IPS-20b (cell line): Measurements from ENCODE around the gene TNS3.

Experiments used
- H3K27ac ChIP-seq: one replicate; pipeline ENCODE4 v1.5.1; 2013; ENCODE audit warnings: low read length
- H3K27me3 ChIP-seq: 2 replicates; pipeline ENCODE4 v1.6.1; 2013; ENCODE audit warnings: mild to moderate bottlenecking, low read length, inconsistent platforms; ENCODE audit not compliant: insufficient read depth
- H3K36me3 ChIP-seq: 2 replicates; pipeline ENCODE4 v1.6.1; 2013; ENCODE audit warnings: low read depth, mild to moderate bottlenecking, inconsistent platforms, low read length, moderate library complexity; ENCODE audit not compliant: insufficient read depth
- H3K4me1 ChIP-seq: 2 replicates; pipeline ENCODE4 v1.6.1; 2013; ENCODE audit warnings: mild to moderate bottlenecking, control low read depth, inconsistent platforms, low read length, moderate library complexity; ENCODE audit not compliant: insufficient read depth
- H3K4me3 ChIP-seq: 2 replicates; pipeline ENCODE4 v1.5.1; 2013; ENCODE audit warnings: mild to moderate bottlenecking, low read length, inconsistent platforms
- H3K9ac ChIP-seq: 2 replicates; pipeline ENCODE4 v1.6.1; 2013; ENCODE audit warnings: low read depth, mild to moderate bottlenecking, inconsistent platforms, low read length, moderate library complexity
- H3K9me3 ChIP-seq: 2 replicates; pipeline ENCODE4 v1.6.1; 2013; ENCODE audit warnings: mild to moderate bottlenecking, low read depth, low read length, inconsistent platforms; ENCODE audit not compliant: insufficient read depth

The TNS3 gene

GRCh38 chr7:47479821-47480575 lies 101.9 kb downstream of the TNS3 start:
- Histone ChIP-seq H3K9ac (no peak overlapping the region), H3K27me3 (peaks cover 62% of the 10 kb centered on the region), H3K4me3 (peak overlapping the region; percentile 37; the same call in 1 of the 2 replicates)

GRCh38 chr7:47478926-47479711 lies 102.8 kb downstream of the TNS3 start:
- H3K4me1 ChIP-seq, result peaks cover 32% of the 10 kb centered on the region
- H3K27ac ChIP-seq, result no peak overlapping the region
- no peak overlapping the region for H3K9ac ChIP-seq
- H3K27me3 ChIP-seq, result peaks cover 54% of the 10 kb centered on the region
- H3K4me3 ChIP-seq, result no peak overlapping the region
- no peaks in the 10 kb centered on the region for H3K36me3 ChIP-seq
- no peaks in the 10 kb centered on the region for H3K9me3 ChIP-seq

More at GRCh38 chr7:47479821-47480575, 101.9 kb downstream of the TNS3 start:
- Histone ChIP-seq H3K36me3 (no peaks in the 10 kb centered on the region), H3K27ac (no peak overlapping the region), H3K4me1 (peaks cover 29% of the 10 kb centered on the region), H3K9me3 (no peaks in the 10 kb centered on the region)

GRCh38 chr7:47478017-47478344 lies 103.9 kb downstream of the TNS3 start:
- no peak overlapping the region for H3K27ac ChIP-seq

DNA sequence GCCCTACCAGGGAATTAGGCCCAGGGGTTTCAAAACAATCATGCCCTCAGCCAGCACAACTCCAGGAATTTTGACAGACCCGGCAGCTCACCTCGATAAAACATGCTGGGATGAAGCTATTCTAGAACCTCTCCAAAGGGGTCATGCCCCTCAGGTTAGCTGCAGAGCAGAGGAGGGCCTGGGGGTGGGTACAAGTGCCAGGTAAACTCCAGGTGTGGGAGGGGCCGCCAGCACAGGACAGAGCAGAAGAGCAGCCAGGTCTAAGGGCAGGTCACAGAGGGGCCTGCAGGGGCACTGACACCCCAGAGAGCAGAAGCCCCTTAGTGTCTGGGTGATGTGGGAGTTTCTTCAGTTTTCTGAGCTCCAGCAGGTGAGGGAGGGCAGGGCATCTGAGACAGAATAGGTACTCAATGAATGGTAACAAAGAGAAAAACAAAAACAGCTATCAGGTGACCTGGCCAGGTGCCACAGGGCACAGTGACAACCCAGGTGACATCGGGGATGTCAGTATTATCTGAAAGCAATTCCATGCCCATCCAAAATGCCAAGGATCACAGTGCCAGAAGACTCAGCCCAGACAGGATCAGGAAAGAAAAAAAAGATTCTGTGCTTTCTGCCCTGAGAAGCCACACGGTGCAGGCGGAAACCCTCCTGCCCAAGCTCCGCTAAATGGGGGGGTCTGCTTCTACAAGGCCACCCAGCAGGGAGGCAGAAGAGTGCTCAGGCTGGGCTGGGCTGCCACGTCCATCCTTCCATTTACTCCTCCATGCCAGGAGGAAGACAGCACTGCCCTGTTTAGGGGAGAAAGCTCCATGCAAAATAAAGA lies 104.5 kb downstream of the TNS3 start:
- H3K9me3 ChIP-seq, result no peaks in the 10 kb centered on the region
- peaks cover 43% of the 10 kb centered on the region for H3K27me3 ChIP-seq
- H3K4me3 ChIP-seq, result no peak overlapping the region
- peaks cover 30% of the 10 kb centered on the region for H3K4me1 ChIP-seq
- H3K9ac ChIP-seq, result no peak overlapping the region
- H3K36me3 ChIP-seq, result no peaks in the 10 kb centered on the region
- no peak overlapping the region for H3K27ac ChIP-seq

More at GRCh38 chr7:47478017-47478344, 103.9 kb downstream of the TNS3 start:
- Histone ChIP-seq H3K4me3 (no peak overlapping the region), H3K27me3 (peaks cover 47% of the 10 kb centered on the region), H3K9ac (no peak overlapping the region), H3K9me3 (no peaks in the 10 kb centered on the region), H3K4me1 (peaks cover 32% of the 10 kb centered on the region), H3K36me3 (no peaks in the 10 kb centered on the region)

- Histone ChIP-seq H3K4me3 (no peak overlapping the region), H3K4me1 (peaks cover 26% of the 10 kb centered on the region), H3K27ac (no peak overlapping the region), H3K36me3 (no peaks in the 10 kb centered on the region), H3K27me3 (peaks cover 33% of the 10 kb centered on the region; the same call in 1 of the 2 replicates), H3K9me3 (no peaks in the 10 kb centered on the region), H3K9ac (no peak overlapping the region)
These were observed 106.1 kb downstream of the TNS3 start for GRCh38 chr7:47475880-47476227.

GRCh38 chr7:47474937-47475879 lies 106.7 kb downstream of the TNS3 start:
- no peak overlapping the region for H3K4me3 ChIP-seq
- H3K27ac ChIP-seq, result no peak overlapping the region
- no peaks in the 10 kb centered on the region for H3K36me3 ChIP-seq
- no peak overlapping the region for H3K9ac ChIP-seq
- no peaks in the 10 kb centered on the region for H3K9me3 ChIP-seq
- H3K27me3 ChIP-seq, result peaks cover 28% of the 10 kb centered on the region; the same call in 1 of the 2 replicates
- peaks cover 21% of the 10 kb centered on the region for H3K4me1 ChIP-seq

GRCh38 chr7:47474211-47474936 lies 107.5 kb downstream of the TNS3 start:
- Histone ChIP-seq H3K4me1 (peaks cover 14% of the 10 kb centered on the region), H3K9me3 (no peaks in the 10 kb centered on the region), H3K9ac (no peak overlapping the region), H3K27ac (no peak overlapping the region), H3K4me3 (no peak overlapping the region), H3K27me3 (peaks cover 19% of the 10 kb centered on the region; the same call in 1 of the 2 replicates), H3K36me3 (no peaks in the 10 kb centered on the region)

- Histone ChIP-seq H3K27ac (no peak overlapping the region), H3K4me1 (peaks cover 14% of the 10 kb centered on the region), H3K9ac (no peak overlapping the region), H3K4me3 (no peak overlapping the region), H3K27me3 (peaks cover 14% of the 10 kb centered on the region; the same call in 1 of the 2 replicates), H3K9me3 (no peaks in the 10 kb centered on the region), H3K36me3 (no peaks in the 10 kb centered on the region)
These were observed 108.3 kb downstream of the TNS3 start for GRCh38 chr7:47473499-47474210.

- H3K4me3 ChIP-seq, result no peak overlapping the region
- H3K36me3 ChIP-seq, result no peaks in the 10 kb centered on the region
- H3K4me1 ChIP-seq, result peaks cover 14% of the 10 kb centered on the region
- no peak overlapping the region for H3K9ac ChIP-seq
- H3K27ac ChIP-seq, result no peak overlapping the region
- peaks cover 11% of the 10 kb centered on the region; the same call in 1 of the 2 replicates for H3K27me3 ChIP-seq
- no peaks in the 10 kb centered on the region for H3K9me3 ChIP-seq
These were observed 109.3 kb downstream of the TNS3 start for GRCh38 chr7:47472444-47473157.
